IMR-90 (cell line): ENCODE results near the gene PPP1CA. TPM values are rescaled to one million over a fixed set of nuclear protein-coding genes. Genes with fewer than 3 reads are reported as not detected.

ENCODE experiments used
- ATAC-seq: fragments of 200-7000 bp; cut with Tn5 transposase; 2 replicates; pipeline ENCODE4 v1.9.1; 2020; ENCODE audit warnings: low read depth, mild to moderate bottlenecking, moderate library complexity
- BruUV-seq: library from RNA; stranded (reverse); fragments of 400-500 nt; replicated peaks from 2 replicates; lab custom pipeline; 2021; lab: Mats Ljungman, UMichigan
- CTCF ChIA-PET: fragments of 300-600 bp; formaldehyde crosslinking; extraction: SDS; loops from one replicate; lab custom pipeline; 2021; ENCODE audit warnings: antibody characterized with exemption; lab: Yijun Ruan, JAX
- POLR2A ChIA-PET: fragments of 300-600 bp; sonication (Branson Sonifier 250); formaldehyde crosslinking; loops from one replicate; lab custom pipeline; 2022; ENCODE audit warnings: antibody characterized with exemption; ENCODE audit not compliant: unreplicated experiment; lab: Charles Lee
- DNase-seq: peaks from one replicate; pipeline ENCODE4 v3.0.0; 2013
- H2AFZ ChIP-seq: replicated peaks from 2 replicates; pipeline ENCODE3; 2013; ENCODE audit warnings: low read length, mild to moderate bottlenecking; ENCODE audit not compliant: poor library complexity
- H2AK5ac ChIP-seq: 2 replicates; pipeline ENCODE4 v1.6.1; 2013; ENCODE audit warnings: low read depth, low read length, inconsistent platforms
- H2AK9ac ChIP-seq: replicated peaks from 2 replicates; pipeline ENCODE3; 2013; ENCODE audit warnings: mild to moderate bottlenecking, low read depth, low read length, moderate library complexity; ENCODE audit not compliant: poor library complexity
- H2BK120ac ChIP-seq: 2 replicates; pipeline ENCODE4 v1.6.1; 2013; ENCODE audit warnings: low read depth, low read length, inconsistent platforms
- H2BK15ac ChIP-seq: 3 replicates; pipeline ENCODE4 v1.6.1; 2013; ENCODE audit warnings: low read depth, low read length, inconsistent platforms
- H2BK20ac ChIP-seq: 2 replicates; pipeline ENCODE4 v1.6.1; 2013; ENCODE audit warnings: low read depth, mild to moderate bottlenecking, inconsistent platforms, low read length, moderate library complexity
- H2BK5ac ChIP-seq: 2 replicates; pipeline ENCODE4 v1.6.1; 2013; ENCODE audit warnings: mild to moderate bottlenecking, low read depth, low read length, inconsistent platforms; ENCODE audit not compliant: poor library complexity, severe bottlenecking
- H3K14ac ChIP-seq: replicated peaks from 2 replicates; pipeline ENCODE4 v1.6.1; 2013; ENCODE audit warnings: low read depth, low read length, inconsistent platforms
- H3K18ac ChIP-seq: 2 replicates; pipeline ENCODE4 v1.6.1; 2013; ENCODE audit warnings: low read depth, low read length, control low read depth
- H3K23ac ChIP-seq: 2 replicates; pipeline ENCODE4 v1.6.1; 2013; ENCODE audit warnings: low read depth, low read length, inconsistent platforms
- H3K27ac ChIP-seq: 2 replicates; pipeline ENCODE4 v1.5.1; 2013; ENCODE audit warnings: mild to moderate bottlenecking, control low read depth, low read length; ENCODE audit not compliant: insufficient read depth
- H3K27me3 ChIP-seq: 2 replicates; pipeline ENCODE4 v1.6.1; 2013; ENCODE audit warnings: low read length; ENCODE audit not compliant: control insufficient read depth, insufficient read depth
- H3K36me3 ChIP-seq: 2 replicates; pipeline ENCODE4 v1.6.1; 2013; ENCODE audit warnings: low read length, mixed read lengths; ENCODE audit not compliant: control insufficient read depth, insufficient read depth
- H3K4ac ChIP-seq: 2 replicates; pipeline ENCODE4 v1.6.1; 2013; ENCODE audit warnings: low read depth, low read length, inconsistent platforms
- H3K4me1 ChIP-seq: 2 replicates; pipeline ENCODE4 v1.6.1; 2013; ENCODE audit warnings: low read length, mixed read lengths; ENCODE audit not compliant: control insufficient read depth, insufficient read depth
- H3K4me2 ChIP-seq: 2 replicates; pipeline ENCODE4 v1.6.1; 2013; ENCODE audit warnings: low read depth, mild to moderate bottlenecking, control low read depth, low read length, moderate library complexity
- H3K4me3 ChIP-seq: 2 replicates; pipeline ENCODE4 v1.5.1; 2013; ENCODE audit warnings: low read depth, mild to moderate bottlenecking, control low read depth, low read length, moderate library complexity; ENCODE audit not compliant: insufficient read depth
- H3K56ac ChIP-seq: 2 replicates; pipeline ENCODE4 v1.6.1; 2013; ENCODE audit warnings: low read length, inconsistent platforms; ENCODE audit not compliant: insufficient read depth; ENCODE audit errors: extremely low read depth
- H3K79me1 ChIP-seq, 2 experiments: 2 replicates each; pipeline ENCODE4 v1.6.1; 2013; ENCODE audit warnings: low read length in 2 of 2, inconsistent platforms in 1 of 2, low read depth in 1 of 2
- H3K9ac ChIP-seq: 2 replicates; pipeline ENCODE4 v1.6.1; 2013; ENCODE audit warnings: low read depth, low read length, control low read depth
- H3K9me1 ChIP-seq: 2 replicates; pipeline ENCODE4 v1.6.1; 2013; ENCODE audit warnings: low read length, inconsistent platforms; ENCODE audit not compliant: insufficient read depth
- H3K9me3 ChIP-seq: 2 replicates; pipeline ENCODE4 v1.6.1; 2013; ENCODE audit warnings: low read length; ENCODE audit not compliant: control insufficient read depth, insufficient read depth
- H4K20me1 ChIP-seq: 2 replicates; pipeline ENCODE4 v1.6.1; 2013; ENCODE audit warnings: low read length, inconsistent platforms; ENCODE audit not compliant: insufficient read depth
- H4K5ac ChIP-seq: 2 replicates; pipeline ENCODE4 v1.6.1; 2013; ENCODE audit warnings: mild to moderate bottlenecking, low read depth, low read length, control low read depth
- H4K8ac ChIP-seq, 2 experiments: 2 replicates each; pipeline ENCODE4 v1.6.1; 2013; ENCODE audit warnings: low read depth in 2 of 2, low read length in 2 of 2, control low read depth in 1 of 2, inconsistent platforms in 1 of 2
- H4K91ac ChIP-seq: 2 replicates; pipeline ENCODE4 v1.6.1; 2013; ENCODE audit warnings: low read depth, low read length, inconsistent platforms; ENCODE audit not compliant: insufficient read depth
- CEBPB ChIP-seq: IDR thresholded peaks from 2 replicates; pipeline ENCODE4 v1.6.1; 2012; ENCODE audit warnings: low read depth, low read length, improper control_type of control experiment
- CTCF ChIP-seq: conservative IDR thresholded peaks from 2 replicates; pipeline ENCODE4 v1.5.1; 2012; ENCODE audit warnings: mild to moderate bottlenecking, low read depth, low read length, improper control_type of control experiment
- ELK1 ChIP-seq: fragments of 150-350 bp; IDR thresholded peaks from 2 replicates; pipeline ENCODE4 v1.6.1; 2016; ENCODE audit warnings: low read depth, mild to moderate bottlenecking, low read length, moderate library complexity, borderline replicate concordance
- MAFK ChIP-seq: IDR thresholded peaks from 2 replicates; pipeline ENCODE4 v1.6.1; 2012; ENCODE audit warnings: low read depth, low read length, improper control_type of control experiment
- POLR2A ChIP-seq: IDR thresholded peaks from 2 replicates; pipeline ENCODE4 v1.6.1; 2012; ENCODE audit warnings: mild to moderate bottlenecking, low read depth, low read length
- USF2 ChIP-seq: fragments of 150-350 bp; IDR thresholded peaks from 2 replicates; pipeline ENCODE4 v1.6.1; 2017; ENCODE audit warnings: mild to moderate bottlenecking, antibody characterized with exemption, low read length, low read depth
- WGBS, 2 experiments: methylation state at CpG; one replicate each; pipeline versions ENCODE4 v1.1.5 to v1.1.7; 2013; ENCODE audit warnings: missing lambda C conversion rate in 2 of 2; ENCODE audit not compliant: insufficient read length in 1 of 2; ENCODE audit errors: extremely low coverage in 2 of 2; 5-methylcytosine and 5-hydroxymethylcytosine counted together
- dilution Hi-C: fragments of 300-500 bp; cut with HindIII; formaldehyde crosslinking; loops from one replicate; pipeline ENCODE4 v1.14.3; 2018; ENCODE audit warnings: low sequenced_read_pairs; ENCODE audit not compliant: unreplicated experiment
- in situ Hi-C: fragments of 300-500 bp; cut with MboI; formaldehyde crosslinking; loops from 3 replicates; pipeline ENCODE4 v1.14.3; 2019; ENCODE audit warnings: low sequenced_read_pairs, inconsistent platforms, mixed read lengths
- intact Hi-C: fragments of 100-400 bp; cut with micrococcal nuclease; formaldehyde crosslinking; loops from 2 replicates; pipeline ENCODE4 v1.10.0; 2022
- polyA plus RNA-seq, 3 experiments: library from polyadenylated mRNA; depleted of rRNA; stranded (reverse); fragments of >200 nt; gene quantifications; 2 replicates each; pipeline ENCODE4 v1.2.3, GENCODE V29; 2012; ENCODE audit warnings: low replicate concordance in 1 of 3
- total RNA-seq: library from RNA; depleted of rRNA; stranded (reverse); fragments of >200 nt; gene quantifications from 2 replicates; pipeline ENCODE4 v1.2.3, GENCODE V29; 2012

The PPP1CA gene
- total and polyA plus RNA-seq, 2 of the 4 experiments (the other 2 are of a cell fraction) = 228 to 313 TPM

GRCh38 chr11:67395555-67396258 lies 6.0 kb downstream of the PPP1CA start:
- no peak for DNase-seq
- Histone ChIP-seq H2BK20ac (no peak overlapping the region), H3K4me2 (no peak overlapping the region), H2AFZ (peak overlapping the region; percentile 14), H4K20me1 (peaks cover 28% of the 10 kb centered on the region), H3K9me1 (no peaks in the 10 kb centered on the region), H3K14ac (no peak overlapping the region), H3K27ac (no peak overlapping the region), H4K8ac (no peak overlapping the region), H2BK15ac (no peak overlapping the region), H3K4ac (no peak overlapping the region), H4K91ac (no peak overlapping the region), H2BK120ac (no peak overlapping the region), H3K23ac (no peak overlapping the region), H3K4me3 (no peak overlapping the region), H3K36me3 (peaks cover 43% of the 10 kb centered on the region), H3K18ac (no peak overlapping the region), H3K9me3 (no peaks in the 10 kb centered on the region), H3K9ac (no peak overlapping the region), H3K56ac (no peak overlapping the region), H2AK5ac (no peak overlapping the region), H3K4me1 (peaks cover 12% of the 10 kb centered on the region), H3K27me3 (no peaks in the 10 kb centered on the region), H3K79me1 (peaks cover 22 to 48% of the 10 kb centered on the region in 2 experiments; a peak in 3 of 4 replicates), H2BK5ac (no peak overlapping the region), H2AK9ac (no peak overlapping the region), H4K5ac (no peak overlapping the region)
- TF ChIP-seq CTCF = no peak
- peak; percentile 67 for TF ChIP-seq MAFK
- no peak for TF ChIP-seq USF2
- TF ChIP-seq CEBPB = no peak
- no peak for TF ChIP-seq ELK1
- TF ChIP-seq POLR2A = no peak
- no peak for ATAC-seq
- in situ Hi-C loops (no loop called here), intact Hi-C loops (no loop called here), dilution Hi-C loops (no loop called here)
- BruUV-seq = no TSS peak
- CTCF ChIA-PET = no interaction called here
- WGBS, 2 experiments = 98% methylated on average over 8 of the region's 19 CpGs; no CpG with 5 or more reads in 1 of the 2 experiments
- POLR2A ChIA-PET = interaction anchor here (0.8 kb wide), 1 partner anchor 26 kb away, joined by 3 read pairs; no protein-coding TSS in a partner anchor
